HG03521 (cell line): ENCODE measurements around the gene FXYD1.
"Not testable (repeated sequence)": the region's sequence is repeated elsewhere in the genome, so short reads cannot be mapped to it uniquely, and the experiment has no call there.

ENCODE experiments used
- ATAC-seq: cut with Tn5 transposase; IDR thresholded peaks from one replicate; pipeline ENCODE4 v1.9.1; 2021; ENCODE audit warnings: mild to moderate bottlenecking, moderate library complexity; ENCODE audit not compliant: unreplicated experiment

Gene FXYD1

GRCh38 chr19:35141837-35142605 is 3.4 kb downstream of the FXYD1 start:
- ATAC-seq = no peak

- ATAC-seq = no peak
These were observed 4.1 kb downstream of the FXYD1 start for GRCh38 chr19:35142606-35143230.

- ATAC-seq = no peak
These were observed 4.6 kb downstream of the FXYD1 start, which contains the start of gene FXYD7 for GRCh38 chr19:35143231-35143715. Gene FXYD7 (plus strand): TSS chr19:35143255. CDS start chr19:35143334, 79 bp downstream.

- no peak for ATAC-seq
These were observed 5.2 kb downstream of the FXYD1 start for GRCh38 chr19:35143818-35144217.

GRCh38 chr19:35144259-35144599 is 5.6 kb downstream of the FXYD1 start:
- ATAC-seq = no peak

GRCh38 chr19:35144600-35145436 is 6.2 kb downstream of the FXYD1 start:
- ATAC-seq = no peak

GRCh38 chr19:35146746-35147459 is 8.3 kb downstream of the FXYD1 start:
- no peak for ATAC-seq

GRCh38 chr19:35149463-35149862 is 10.8 kb downstream of the FXYD1 start:
- no peak for ATAC-seq

- ATAC-seq = no peak
These were observed 11.8 kb downstream of the FXYD1 start for GRCh38 chr19:35150445-35150844.

- no peak for ATAC-seq
These were observed 12.8 kb downstream of the FXYD1 start for GRCh38 chr19:35151273-35152065.

GRCh38 chr19:35153129-35153522 is 14.5 kb downstream of the FXYD1 start:
- not testable (repeated sequence) for ATAC-seq

- ATAC-seq = peak; percentile 54
These were observed 15.3 kb downstream of the FXYD1 start for GRCh38 chr19:35153701-35154524.

GRCh38 chr19:35154525-35155406 is 16.1 kb downstream of the FXYD1 start, which contains the start of gene FXYD5:
Gene FXYD5 (plus strand): TSS chr19:35154735. CDS start chr19:35155551, 816 bp downstream.
- ATAC-seq = no peak

GRCh38 chr19:35155441-35155840 is 16.8 kb downstream of the FXYD1 start:
- no peak for ATAC-seq

GRCh38 chr19:35155981-35156672 is 17.5 kb downstream of the FXYD1 start:
- no peak for ATAC-seq

- ATAC-seq = no peak
These were observed 18.0 kb downstream of the FXYD1 start for GRCh38 chr19:35156673-35157014.

- no peak for ATAC-seq
These were observed 18.8 kb downstream of the FXYD1 start for GRCh38 chr19:35157431-35157830.

- no peak for ATAC-seq
These were observed 21.0 kb downstream of the FXYD1 start for GRCh38 chr19:35159606-35160005.
